Measurements from ENCODE around the gene MCFD2. TPM values are rescaled to one million over a fixed set of nuclear protein-coding genes. Genes with fewer than 3 reads are reported as not detected.

The MCFD2 gene
- polyA plus RNA-seq, 1 donor (not counting 4 experiments of a cell fraction or from before 2014, with no cell fraction given), result 132 TPM

GRCh38 chr2:46923041-46923528, 7.5 kb upstream of the MCFD2 start:
- FAIRE-seq, result no peak

GRCh38 chr2:46922606-46923005, 7.0 kb upstream of the MCFD2 start:
- no peaks in the 10 kb centered on the region for H3K36me3 ChIP-seq (ENCODE audit: control insufficient read depth in 2 of 2, extremely low read depth in 1 of 2, insufficient read depth in 2 of 2, low read length in 2 of 2)
- TF ChIP-seq CTCF (optimal IDR thresholded peaks at IDR 0.05 in 1 of 3, IDR thresholded peaks at IDR 0.05 in 1 of 3, conservative IDR thresholded peaks at IDR 0.05 in 1 of 3; ENCODE audit: extremely low read depth in 1 of 3, insufficient read depth in 2 of 3, low read length in 3 of 3), result no peak
- no peak for TF ChIP-seq EZH2 (IDR thresholded peaks at IDR 0.05; ENCODE audit: low read length)
- no peaks in the 10 kb centered on the region for H3K27me3 ChIP-seq (ENCODE audit: control insufficient read depth, extremely low read depth, insufficient read depth, low read length)
- no peak overlapping the region for H3K4me3 ChIP-seq (ENCODE audit: control insufficient read depth in 2 of 3, extremely low read depth in 1 of 3, insufficient read depth in 2 of 3, low read depth in 1 of 3, low read length in 3 of 3)
- no peak overlapping the region for H3K9ac ChIP-seq (ENCODE audit: control insufficient read depth, extremely low read depth, insufficient read depth, low read length)
- no peak for DNase-seq (ENCODE audit: low read depth, low spot score)
- no peaks in the 10 kb centered on the region for H4K20me1 ChIP-seq (ENCODE audit: control insufficient read depth, extremely low read depth, insufficient read depth, low read length)
- no peak overlapping the region for H2AFZ ChIP-seq (ENCODE audit: control insufficient read depth, low read length)
- H3K27ac ChIP-seq (ENCODE audit: control insufficient read depth, insufficient read depth, low read length), result no peak overlapping the region
- dilution Hi-C loops (cut with MboI; ENCODE audit: extremely low pct_ligation_motif_present, low sequenced_read_pairs), result no loop called here
- no peak for FAIRE-seq
- H3K9me1 ChIP-seq (ENCODE audit: control insufficient read depth, extremely low read depth, insufficient read depth, low read length), result no peaks in the 10 kb centered on the region
- H3K9me3 ChIP-seq (ENCODE audit: control insufficient read depth, low read depth, low read length), result peaks cover 3% of the 10 kb centered on the region
- H3K4me2 ChIP-seq (ENCODE audit: control insufficient read depth, extremely low read depth, insufficient read depth, low read depth, low read length), result no peak overlapping the region
- H3K79me2 ChIP-seq (ENCODE audit: control insufficient read depth, insufficient read depth, low read length), result no peaks in the 10 kb centered on the region
- peaks cover 16% of the 10 kb centered on the region for H3K4me1 ChIP-seq (ENCODE audit: control insufficient read depth, extremely low read depth, insufficient read depth, low read length)

More at GRCh38 chr2:46923041-46923528, 7.5 kb upstream of the MCFD2 start:
- no peaks in the 10 kb centered on the region for H3K9me1 ChIP-seq (ENCODE audit: control insufficient read depth, extremely low read depth, insufficient read depth, low read length)
- DNase-seq (ENCODE audit: low read depth, low spot score), result no peak
- no peak overlapping the region for H2AFZ ChIP-seq (ENCODE audit: control insufficient read depth, low read length)
- dilution Hi-C loops (cut with MboI; ENCODE audit: extremely low pct_ligation_motif_present, low sequenced_read_pairs), result no loop called here
- H3K4me3 ChIP-seq (ENCODE audit: control insufficient read depth in 2 of 3, extremely low read depth in 1 of 3, insufficient read depth in 2 of 3, low read depth in 1 of 3, low read length in 3 of 3), result no peak overlapping the region
- no peaks in the 10 kb centered on the region for H3K27me3 ChIP-seq (ENCODE audit: control insufficient read depth, extremely low read depth, insufficient read depth, low read length)
- no peak overlapping the region for H3K27ac ChIP-seq (ENCODE audit: control insufficient read depth, insufficient read depth, low read length)
- peaks cover 16% of the 10 kb centered on the region for H3K4me1 ChIP-seq (ENCODE audit: control insufficient read depth, extremely low read depth, insufficient read depth, low read length)
- no peaks in the 10 kb centered on the region for H3K79me2 ChIP-seq (ENCODE audit: control insufficient read depth, insufficient read depth, low read length)
- no peaks in the 10 kb centered on the region for H4K20me1 ChIP-seq (ENCODE audit: control insufficient read depth, extremely low read depth, insufficient read depth, low read length)
- no peak overlapping the region for H3K9ac ChIP-seq (ENCODE audit: control insufficient read depth, extremely low read depth, insufficient read depth, low read length)
- peaks cover 3% of the 10 kb centered on the region for H3K9me3 ChIP-seq (ENCODE audit: control insufficient read depth, low read depth, low read length)
- no peak overlapping the region for H3K4me2 ChIP-seq (ENCODE audit: control insufficient read depth, extremely low read depth, insufficient read depth, low read depth, low read length)
- TF ChIP-seq EZH2 (IDR thresholded peaks at IDR 0.05; ENCODE audit: low read length) (no peak), CTCF (optimal IDR thresholded peaks at IDR 0.05 in 1 of 3, IDR thresholded peaks at IDR 0.05 in 1 of 3, conservative IDR thresholded peaks at IDR 0.05 in 1 of 3; ENCODE audit: extremely low read depth in 1 of 3, insufficient read depth in 2 of 3, low read length in 3 of 3) (no peak)
- no peaks in the 10 kb centered on the region for H3K36me3 ChIP-seq (ENCODE audit: control insufficient read depth in 2 of 2, extremely low read depth in 1 of 2, insufficient read depth in 2 of 2, low read length in 2 of 2)
